PC-9 (cell line): ENCODE data around the gene CASP3. TPM values are rescaled to one million over a fixed set of nuclear protein-coding genes. Genes with fewer than 3 reads are reported as not detected.

Experiments used
- BruUV-seq: library from RNA; stranded (reverse); fragments of 400-500 nt; replicated peaks from 2 replicates; lab custom pipeline; 2021; lab: Mats Ljungman, UMichigan
- CTCF ChIA-PET: fragments of 300-600 bp; sonication (Branson Sonifier 250); formaldehyde crosslinking; loops from one replicate; lab custom pipeline; 2022; ENCODE audit warnings: antibody characterized with exemption; lab: Charles Lee
- POLR2A ChIA-PET: fragments of 300-600 bp; sonication (Branson Sonifier 250); formaldehyde crosslinking; loops from one replicate; lab custom pipeline; 2022; ENCODE audit warnings: antibody characterized with exemption; ENCODE audit not compliant: unreplicated experiment; lab: Charles Lee
- DNase-seq, 2 experiments: peaks; one replicate each; pipeline versions ENCODE4 v3.0.0 to v3.0.0-alpha.2; 2015 to 2022; ENCODE audit warnings: mixed read lengths in 1 of 2
- H2AFZ ChIP-seq: fragments of 200-600 bp; sonication (generic); 2 replicates; pipeline ENCODE4 v1.8.1; 2017; ENCODE audit warnings: antibody characterized with exemption
- H3F3A ChIP-seq: fragments of 200-600 bp; sonication (generic); 2 replicates; pipeline ENCODE4 v1.8.1; 2017; ENCODE audit warnings: antibody characterized with exemption, mild to moderate bottlenecking, low read depth; ENCODE audit not compliant: insufficient read depth
- H3K27ac ChIP-seq: fragments of 200-600 bp; sonication (generic); 2 replicates; pipeline ENCODE4 v1.6.1; 2016; ENCODE audit warnings: mixed run types
- H3K27me3 ChIP-seq: fragments of 200-600 bp; sonication (generic); 2 replicates; pipeline ENCODE4 v1.6.1; 2016; ENCODE audit warnings: low read depth, mixed run types; ENCODE audit not compliant: insufficient read depth
- H3K36me3 ChIP-seq: fragments of 200-600 bp; sonication (generic); 2 replicates; pipeline ENCODE4 v1.6.1; 2016; ENCODE audit warnings: low read depth, mixed run types
- H3K4me1 ChIP-seq: fragments of 200-600 bp; sonication (generic); replicated peaks from 2 replicates; pipeline ENCODE4 v1.6.1; 2016; ENCODE audit warnings: mixed run types; ENCODE audit not compliant: insufficient read depth
- H3K4me2 ChIP-seq: fragments of 200-600 bp; sonication (generic); 2 replicates; pipeline ENCODE4 v1.6.1; 2017; ENCODE audit warnings: mixed run types
- H3K4me3 ChIP-seq: fragments of 200-600 bp; sonication (generic); 2 replicates; pipeline ENCODE4 v1.6.1; 2016; ENCODE audit warnings: mixed run types
- H3K79me2 ChIP-seq: fragments of 200-600 bp; sonication (generic); 2 replicates; pipeline ENCODE4 v1.6.1; 2017; ENCODE audit warnings: low read depth, mixed run types
- H3K9me2 ChIP-seq: fragments of 200-600 bp; sonication (generic); 2 replicates; pipeline ENCODE4 v1.8.1; 2017; ENCODE audit warnings: mild to moderate bottlenecking; ENCODE audit not compliant: insufficient read depth
- H3K9me3 ChIP-seq: fragments of 200-600 bp; sonication (generic); 2 replicates; pipeline ENCODE4 v1.8.1; 2016; ENCODE audit warnings: low read depth; ENCODE audit not compliant: insufficient read depth
- H4K20me1 ChIP-seq: fragments of 200-600 bp; sonication (generic); 2 replicates; pipeline ENCODE4 v1.8.1; 2017; ENCODE audit not compliant: insufficient read depth
- CTCF ChIP-seq: fragments of 200-600 bp; sonication (generic); conservative IDR thresholded peaks from 2 replicates; pipeline ENCODE4 v1.6.1; 2017; ENCODE audit warnings: mixed run types, antibody characterized with exemption, mild to moderate bottlenecking, moderate library complexity
- EZH2 ChIP-seq: fragments of 200-600 bp; sonication (generic); IDR thresholded peaks from 2 replicates; pipeline ENCODE4 v1.8.0; 2017; ENCODE audit warnings: antibody characterized with exemption, low read depth
- intact Hi-C: fragments of 100-400 bp; cut with micrococcal nuclease; formaldehyde crosslinking; loops from one replicate; pipeline ENCODE4 v1.10.0; 2022; ENCODE audit not compliant: unreplicated experiment
- total RNA-seq: library from RNA; stranded (reverse); gene quantifications from 2 replicates; pipeline ENCODE4 v1.2.3, GENCODE V29; 2021

Gene CASP3
- total RNA-seq, 1 experiment from 2014 or later = 35.7 TPM

- TF ChIP-seq CTCF (no peak), EZH2 (no peak)
- Histone ChIP-seq H3K27ac (no peak overlapping the region), H4K20me1 (no peaks in the 10 kb centered on the region; the same call in 1 of the 2 replicates), H3K9me3 (no peaks in the 10 kb centered on the region), H3F3A (no peaks in the 10 kb centered on the region), H3K27me3 (no peaks in the 10 kb centered on the region), H3K79me2 (peaks cover 47% of the 10 kb centered on the region), H3K9me2 (no peaks in the 10 kb centered on the region), H3K4me2 (no peak overlapping the region), H3K4me1 (peaks cover 16% of the 10 kb centered on the region), H3K4me3 (no peak overlapping the region), H3K36me3 (no peaks in the 10 kb centered on the region), H2AFZ (no peak overlapping the region)
- ChIA-PET POLR2A (interaction anchor here (0.6 to 0.7 kb wide), 2 partner anchors 10 to 103 kb away, joined by 4 to 11 read pairs; no protein-coding TSS in a partner anchor), CTCF (no interaction called here)
- BruUV-seq = no TSS peak
- no peak for DNase-seq
- intact Hi-C loops = loop anchor here (10.0 kb wide), 1 partner anchor 240 kb away; no protein-coding TSS in a partner anchor
Measured at GRCh38 chr4:184644553-184645307, 4.5 kb downstream of the CASP3 start.

GRCh38 chr4:184643731-184644130, 5.5 kb downstream of the CASP3 start:
- Histone ChIP-seq H2AFZ (no peak overlapping the region), H3K4me2 (no peak overlapping the region), H3K4me1 (peaks cover 16% of the 10 kb centered on the region), H3K27me3 (no peaks in the 10 kb centered on the region), H4K20me1 (no peaks in the 10 kb centered on the region; the same call in 1 of the 2 replicates), H3K79me2 (peaks cover 47% of the 10 kb centered on the region), H3K4me3 (no peak overlapping the region), H3F3A (no peaks in the 10 kb centered on the region), H3K9me3 (no peaks in the 10 kb centered on the region), H3K27ac (no peak overlapping the region), H3K9me2 (no peaks in the 10 kb centered on the region), H3K36me3 (no peaks in the 10 kb centered on the region)
- DNase-seq = no peak
- CTCF ChIA-PET = no interaction called here
- intact Hi-C loops = loop anchor here (10.0 kb wide), 1 partner anchor 239 kb away; no protein-coding TSS in a partner anchor
- POLR2A ChIA-PET = no interaction called here
- BruUV-seq = no TSS peak
- TF ChIP-seq CTCF (no peak), EZH2 (no peak)

- CTCF ChIA-PET = no interaction called here
Measured at GRCh38 chr4:184641451-184641850, 7.8 kb downstream of the CASP3 start.

More at GRCh38 chr4:184641451-184641850, 7.8 kb downstream of the CASP3 start:
- no peaks in the 10 kb centered on the region for H3K36me3 ChIP-seq
- intact Hi-C loops = loop anchor here (10.0 kb wide), 1 partner anchor 237 kb away; no protein-coding TSS in a partner anchor
- no peak overlapping the region for H3K4me2 ChIP-seq
- no peaks in the 10 kb centered on the region for H4K20me1 ChIP-seq
- no peak overlapping the region for H2AFZ ChIP-seq
- H3F3A ChIP-seq = no peaks in the 10 kb centered on the region
- BruUV-seq = no TSS peak
- no peak for TF ChIP-seq EZH2
- no peak for TF ChIP-seq CTCF
- no peaks in the 10 kb centered on the region for H3K27me3 ChIP-seq
- H3K27ac ChIP-seq = no peak overlapping the region
- H3K9me3 ChIP-seq = no peaks in the 10 kb centered on the region
- H3K9me2 ChIP-seq = no peaks in the 10 kb centered on the region
- no peak for DNase-seq
- POLR2A ChIA-PET = interaction anchor here (0.6 to 0.7 kb wide), 2 partner anchors 361 to 380 kb away, joined by 3 to 10 read pairs; no protein-coding TSS in a partner anchor
- no peak overlapping the region for H3K4me3 ChIP-seq
- H3K4me1 ChIP-seq = 0 out of 2 replicates have a peak, but pooled peaks cover under 1% of the 10 kb centered on the region
- H3K79me2 ChIP-seq = peaks cover 25% of the 10 kb centered on the region
